GM12873 (cell line): Measurements from ENCODE around the gene MCHR1.

Experiments used
- TF ChIP-seq, protein P1 (sequence below): IDR thresholded peaks from 2 replicates; pipeline ENCODE4 v1.5.1; 2012; ENCODE audit warnings: low read depth, mild to moderate bottlenecking, moderate library complexity, low read length, control low read depth; ENCODE audit not compliant: insufficient read depth; ENCODE audit errors: missing control alignments

Gene MCHR1

GRCh38 chr22:40661671-40662070 is 17.6 kb upstream of the MCHR1 start:
- TF ChIP-seq, protein P1, sequence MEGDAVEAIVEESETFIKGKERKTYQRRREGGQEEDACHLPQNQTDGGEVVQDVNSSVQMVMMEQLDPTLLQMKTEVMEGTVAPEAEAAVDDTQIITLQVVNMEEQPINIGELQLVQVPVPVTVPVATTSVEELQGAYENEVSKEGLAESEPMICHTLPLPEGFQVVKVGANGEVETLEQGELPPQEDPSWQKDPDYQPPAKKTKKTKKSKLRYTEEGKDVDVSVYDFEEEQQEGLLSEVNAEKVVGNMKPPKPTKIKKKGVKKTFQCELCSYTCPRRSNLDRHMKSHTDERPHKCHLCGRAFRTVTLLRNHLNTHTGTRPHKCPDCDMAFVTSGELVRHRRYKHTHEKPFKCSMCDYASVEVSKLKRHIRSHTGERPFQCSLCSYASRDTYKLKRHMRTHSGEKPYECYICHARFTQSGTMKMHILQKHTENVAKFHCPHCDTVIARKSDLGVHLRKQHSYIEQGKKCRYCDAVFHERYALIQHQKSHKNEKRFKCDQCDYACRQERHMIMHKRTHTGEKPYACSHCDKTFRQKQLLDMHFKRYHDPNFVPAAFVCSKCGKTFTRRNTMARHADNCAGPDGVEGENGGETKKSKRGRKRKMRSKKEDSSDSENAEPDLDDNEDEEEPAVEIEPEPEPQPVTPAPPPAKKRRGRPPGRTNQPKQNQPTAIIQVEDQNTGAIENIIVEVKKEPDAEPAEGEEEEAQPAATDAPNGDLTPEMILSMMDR, result no peak

DNA sequence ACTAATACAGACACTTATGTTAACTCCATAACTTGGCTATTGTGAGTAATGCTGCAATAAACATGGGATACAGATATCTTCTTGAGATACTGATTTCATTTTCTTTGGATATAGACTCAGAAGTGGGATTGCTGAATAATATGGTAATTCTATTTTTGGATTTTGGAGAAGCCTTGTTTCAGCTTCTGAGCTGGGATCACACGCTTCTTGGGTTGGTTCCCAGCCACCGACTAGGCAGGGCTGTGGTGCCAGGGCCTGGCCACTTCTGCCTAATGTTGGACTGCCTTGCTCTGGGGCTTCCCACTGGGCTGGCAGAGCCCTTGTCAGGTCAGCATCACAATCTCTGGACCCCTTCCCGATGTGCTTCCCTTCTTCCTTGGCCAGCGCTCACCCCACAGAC is 14.0 kb upstream of the MCHR1 start:
- TF ChIP-seq, protein P1, result no peak

- TF ChIP-seq, protein P1, result no peak
Measured at GRCh38 chr22:40666151-40666848, 13.0 kb upstream of the MCHR1 start.

DNA sequence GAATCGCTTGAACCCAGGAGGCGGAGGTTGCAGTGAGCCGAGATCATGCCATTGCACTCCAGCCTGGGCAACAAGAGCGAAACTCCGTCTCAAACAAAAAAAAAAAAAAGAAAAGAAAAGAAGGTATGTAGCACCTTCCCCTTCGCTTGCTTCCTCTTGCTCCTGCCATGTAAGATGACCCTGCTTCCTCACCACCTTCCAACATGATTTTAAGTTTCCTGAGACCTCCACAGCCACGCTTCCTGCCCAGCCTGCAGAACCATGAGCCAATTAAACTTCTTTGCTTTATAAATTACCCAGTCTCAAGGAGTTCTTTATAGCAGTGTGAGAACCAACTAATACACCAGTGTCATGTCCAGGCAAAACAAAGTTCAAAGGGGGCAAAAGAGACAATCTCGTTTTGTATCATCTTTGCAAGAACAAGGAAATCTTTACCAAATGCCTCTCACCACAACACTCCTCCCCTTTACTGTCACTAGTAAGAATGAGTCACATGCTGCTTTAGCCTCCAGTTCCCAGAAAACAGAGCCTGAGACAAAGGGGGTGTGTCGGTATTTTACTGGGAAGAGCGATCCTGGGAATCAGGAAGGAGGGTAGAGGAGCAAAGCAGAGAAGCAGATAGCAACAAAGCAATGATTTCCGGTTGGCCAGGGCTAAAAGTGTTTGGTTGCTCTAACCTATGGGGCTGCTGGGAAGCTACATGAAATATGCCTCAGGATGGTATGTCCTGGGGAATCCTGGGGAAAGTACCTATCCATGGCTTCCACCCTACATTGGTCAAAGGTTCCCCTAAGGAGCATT is 10.5 kb upstream of the MCHR1 start:
- TF ChIP-seq, protein P1, result no peak

DNA sequence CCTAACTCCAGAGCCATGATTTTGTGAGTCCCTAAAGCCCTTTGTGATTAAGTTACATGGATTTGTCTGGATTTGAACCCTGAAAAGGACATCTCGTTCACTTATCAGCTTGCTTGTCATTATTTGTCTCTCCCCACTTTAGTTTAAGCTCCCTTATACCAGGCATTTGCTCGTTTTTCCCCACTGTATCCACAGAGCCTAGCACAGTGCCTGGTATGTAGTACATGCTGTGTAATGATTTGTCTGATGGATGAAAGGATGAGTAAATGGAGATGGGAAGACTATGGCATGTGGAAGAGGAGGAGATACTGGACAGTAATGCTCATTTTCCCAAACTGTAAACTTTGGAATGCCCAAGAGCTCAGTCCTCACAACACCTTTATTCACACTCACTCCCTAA is 9.2 kb upstream of the MCHR1 start:
- TF ChIP-seq, protein P1, result no peak

- TF ChIP-seq, protein P1, result no peak
Measured at GRCh38 chr22:40671369-40671768, 7.9 kb upstream of the MCHR1 start.

DNA sequence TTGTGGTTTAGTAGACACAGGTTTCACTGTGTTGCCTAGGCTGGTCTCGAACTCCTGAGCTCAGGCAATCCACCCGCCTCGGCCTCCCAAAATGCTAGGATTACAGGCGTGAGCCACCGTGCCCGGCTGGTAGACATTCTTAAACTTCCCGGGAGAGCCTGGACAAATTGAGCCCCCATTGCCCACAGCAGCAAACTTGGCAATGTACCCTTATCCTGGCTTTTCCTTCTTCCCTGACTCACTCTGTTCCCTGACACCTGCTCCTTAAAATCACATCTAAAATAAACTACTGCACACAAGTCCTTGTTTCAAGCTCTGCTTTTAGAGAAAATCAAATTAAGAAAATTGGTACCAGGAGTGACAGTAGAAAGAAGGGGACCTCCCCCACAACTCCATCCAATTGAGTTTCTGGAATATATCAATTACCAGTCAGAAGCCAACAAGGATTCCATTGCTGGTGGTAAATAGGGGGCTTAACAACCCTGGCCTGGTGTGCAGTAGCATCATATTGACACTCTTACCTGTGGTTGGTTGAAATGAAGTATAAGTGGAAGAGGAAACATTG is 7.4 kb upstream of the MCHR1 start:
- TF ChIP-seq, protein P1, result no peak
